Suprapubic skin (tissue), 4 donors: ENCODE results near the gene TRIM37. TPM values are rescaled to one million over a fixed set of nuclear protein-coding genes. Genes with fewer than 3 reads are reported as not detected.
"Not testable (repeated sequence)": the region's sequence is repeated elsewhere in the genome, so short reads cannot be mapped to it uniquely, and the experiment has no call there.

Source experiments
- DNase-seq, 2 donors: peaks; one replicate each; pipeline ENCODE4 v3.0.0-alpha.2; 2019; ENCODE audit warnings: low spot score in 2 of 2
- H3K27ac ChIP-seq: fragments of 200-600 bp; sonication (generic); one replicate; pipeline ENCODE4 v1.5.1; 2019
- H3K27me3 ChIP-seq: fragments of 200-600 bp; sonication (generic); one replicate; pipeline ENCODE4 v1.5.1; 2019
- H3K36me3 ChIP-seq: fragments of 200-600 bp; sonication (generic); one replicate; pipeline ENCODE4 v1.5.1; 2019
- H3K4me1 ChIP-seq: fragments of 200-600 bp; sonication (generic); one replicate; pipeline ENCODE4 v1.5.1; 2019
- H3K4me3 ChIP-seq: fragments of 200-600 bp; sonication (generic); one replicate; pipeline ENCODE4 v1.5.1; 2019; ENCODE audit warnings: mild to moderate bottlenecking
- H3K9me3 ChIP-seq: fragments of 200-600 bp; sonication (generic); one replicate; pipeline ENCODE4 v1.5.1; 2019
- EP300 ChIP-seq: sonication (generic); formaldehyde crosslinking; IDR thresholded peaks from one replicate; pipeline ENCODE4 v1.6.1; 2017; ENCODE audit warnings: antibody characterized with exemption
- POLR2A ChIP-seq, 2 donors: fragments of 450-650 bp; IDR thresholded peaks; one replicate each; pipeline ENCODE4 v1.6.1; 2017; ENCODE audit warnings: antibody characterized with exemption in 2 of 2, mild to moderate bottlenecking in 2 of 2, moderate library complexity in 2 of 2
- POLR2AphosphoS5 ChIP-seq, 3 donors: sonication (generic); formaldehyde crosslinking; IDR thresholded peaks; one replicate each; pipeline ENCODE4 v1.6.1; 2017; ENCODE audit warnings: antibody characterized with exemption in 3 of 3
- WGBS: methylation state at CpG from one replicate; pipeline ENCODE4 v1.1.5; 2018; 5-methylcytosine and 5-hydroxymethylcytosine counted together
- total RNA-seq, 4 donors: library from RNA; depleted of rRNA; stranded (reverse); fragments of >200 nt; gene quantifications; one replicate each; pipeline ENCODE4 v1.1.0, GENCODE V29; 2016
- TF ChIP-seq, protein P1 (sequence below), 2 donors: fragments of 200-600 bp in 1 of 2; fragments of 450-650 bp in 1 of 2; sonication (generic) in 1 of 2; IDR thresholded peaks; one replicate each; pipeline ENCODE4 v1.5.1; 2016 to 2019; ENCODE audit warnings: antibody characterized with exemption in 2 of 2, mild to moderate bottlenecking in 1 of 2, moderate library complexity in 1 of 2

The TRIM37 gene
- total RNA-seq, 4 donors from 2014 or later = 11.1 to 18.3 (median 14.6) TPM

DNA sequence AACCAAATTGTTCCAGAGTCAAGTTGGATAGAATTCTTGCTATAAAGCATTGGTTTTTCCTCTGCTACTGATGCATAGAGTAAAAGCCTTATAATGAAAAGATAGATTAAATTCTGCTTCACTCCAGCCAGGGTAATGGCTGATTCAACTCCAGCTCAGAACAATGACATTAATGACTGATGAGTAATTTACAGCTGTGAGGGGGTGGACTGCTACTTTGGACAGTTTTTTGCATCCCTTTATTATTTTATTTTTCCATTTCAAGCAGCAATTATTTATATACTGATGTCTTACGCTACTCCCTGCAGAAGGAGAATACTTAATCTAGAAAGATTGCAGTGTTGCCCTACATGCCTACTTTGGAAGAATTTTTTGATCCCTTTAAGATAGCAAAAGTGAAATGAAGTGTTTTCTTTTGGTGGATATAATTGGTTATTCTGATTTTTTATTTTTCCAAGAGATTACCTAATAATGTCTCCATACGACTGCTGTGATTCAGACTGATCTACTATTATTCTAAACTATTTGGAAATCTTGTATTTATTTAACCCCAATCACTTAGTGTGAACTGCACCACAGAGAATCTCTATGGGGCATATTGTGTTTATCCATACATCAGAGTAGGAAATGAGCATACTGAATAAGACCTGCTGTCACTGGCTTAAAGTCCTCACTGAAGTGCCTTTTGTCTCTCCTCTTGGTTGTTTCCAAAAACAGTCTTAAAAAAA lies 149.5 kb downstream of the TRIM37 start:
- no peak for DNase-seq
- Histone ChIP-seq H3K36me3 (no peaks in the 10 kb centered on the region), H3K4me1 (no peaks in the 10 kb centered on the region), H3K4me3 (no peak overlapping the region), H3K9me3 (no peaks in the 10 kb centered on the region), H3K27ac (no peak overlapping the region), H3K27me3 (no peaks in the 10 kb centered on the region)
- no peak for TF ChIP-seq POLR2AphosphoS5 (IDR thresholded peaks at IDR 0.05)
- TF ChIP-seq, protein P1, sequence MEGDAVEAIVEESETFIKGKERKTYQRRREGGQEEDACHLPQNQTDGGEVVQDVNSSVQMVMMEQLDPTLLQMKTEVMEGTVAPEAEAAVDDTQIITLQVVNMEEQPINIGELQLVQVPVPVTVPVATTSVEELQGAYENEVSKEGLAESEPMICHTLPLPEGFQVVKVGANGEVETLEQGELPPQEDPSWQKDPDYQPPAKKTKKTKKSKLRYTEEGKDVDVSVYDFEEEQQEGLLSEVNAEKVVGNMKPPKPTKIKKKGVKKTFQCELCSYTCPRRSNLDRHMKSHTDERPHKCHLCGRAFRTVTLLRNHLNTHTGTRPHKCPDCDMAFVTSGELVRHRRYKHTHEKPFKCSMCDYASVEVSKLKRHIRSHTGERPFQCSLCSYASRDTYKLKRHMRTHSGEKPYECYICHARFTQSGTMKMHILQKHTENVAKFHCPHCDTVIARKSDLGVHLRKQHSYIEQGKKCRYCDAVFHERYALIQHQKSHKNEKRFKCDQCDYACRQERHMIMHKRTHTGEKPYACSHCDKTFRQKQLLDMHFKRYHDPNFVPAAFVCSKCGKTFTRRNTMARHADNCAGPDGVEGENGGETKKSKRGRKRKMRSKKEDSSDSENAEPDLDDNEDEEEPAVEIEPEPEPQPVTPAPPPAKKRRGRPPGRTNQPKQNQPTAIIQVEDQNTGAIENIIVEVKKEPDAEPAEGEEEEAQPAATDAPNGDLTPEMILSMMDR (IDR thresholded peaks at IDR 0.05) = no peak
- no peak for TF ChIP-seq POLR2A (IDR thresholded peaks at IDR 0.05)
- TF ChIP-seq EP300 = no peak
- WGBS = 69% methylated on average over 2 of the region's 2 CpGs

DNA sequence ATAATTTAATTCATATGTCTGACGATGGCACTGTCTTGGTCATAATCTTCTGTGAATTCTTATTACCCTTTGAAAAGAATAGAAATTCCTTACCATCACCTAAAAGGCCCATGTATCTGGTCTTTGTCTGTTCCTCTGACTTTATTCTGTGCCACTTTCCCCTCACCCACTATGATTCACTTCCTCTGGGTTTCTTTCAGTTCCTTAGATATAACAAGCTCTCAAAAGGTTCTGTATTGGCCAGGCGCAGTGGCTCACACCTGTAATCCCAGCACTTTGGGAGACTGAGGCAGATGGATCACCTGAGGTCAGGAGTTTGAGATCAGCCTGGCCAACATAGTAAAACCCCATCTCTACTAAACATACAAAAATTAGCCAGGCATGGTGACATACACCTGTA lies 152.3 kb downstream of the TRIM37 start:
- 67% methylated on average over 2 of the region's 2 CpGs for WGBS
- not testable (repeated sequence) for DNase-seq, H3K9me3 ChIP-seq, H3K36me3 ChIP-seq, H3K4me1 ChIP-seq, H3K27ac ChIP-seq, H3K27me3 ChIP-seq, H3K4me3 ChIP-seq

DNA sequence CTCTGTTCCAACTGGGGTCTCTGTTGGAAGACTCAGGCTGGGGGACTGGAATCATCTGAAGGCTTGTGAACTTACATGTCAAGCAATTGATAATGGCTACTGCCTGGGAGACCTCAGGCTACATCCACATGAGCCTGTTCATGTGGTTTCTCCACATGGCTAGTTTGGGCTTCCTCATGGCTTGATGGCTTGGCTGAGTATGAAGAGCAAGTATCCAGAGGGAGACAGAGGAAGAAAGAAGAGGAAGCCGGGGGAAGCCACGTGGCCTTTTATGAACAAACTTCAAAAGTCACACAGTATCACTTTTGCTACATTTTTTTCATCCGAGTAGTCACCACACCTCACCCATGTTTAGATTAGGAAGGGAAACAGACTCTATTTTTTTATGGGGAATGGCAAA lies 158.9 kb downstream of the TRIM37 start:
- H3K4me1 ChIP-seq = no peaks in the 10 kb centered on the region
- 93% methylated on average over 3 of the region's 3 CpGs for WGBS
- H3K27ac ChIP-seq = no peak overlapping the region

DNA sequence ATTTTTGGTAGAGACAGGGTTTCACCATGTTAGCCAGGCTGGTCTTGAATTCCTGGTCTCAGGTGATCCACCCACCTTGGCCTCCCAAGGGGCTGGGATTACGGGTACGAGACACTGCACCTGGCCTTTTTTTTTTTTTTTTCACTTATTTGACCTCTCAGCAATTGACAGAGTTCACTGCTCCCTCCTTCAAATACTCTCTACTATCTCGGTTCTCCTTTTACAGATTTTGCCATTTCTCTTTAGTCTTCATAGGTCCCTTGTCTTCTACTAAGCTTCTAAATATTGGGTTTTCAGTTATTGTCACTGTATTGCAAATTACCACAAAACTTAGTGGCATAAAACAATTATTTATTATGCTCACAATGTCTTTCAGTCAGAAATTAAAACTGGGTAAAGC lies 159.3 kb downstream of the TRIM37 start:
- Histone ChIP-seq H3K4me1 (no peaks in the 10 kb centered on the region), H3K36me3 (no peaks in the 10 kb centered on the region), H3K4me3 (no peak overlapping the region), H3K9me3 (peaks cover 15% of the 10 kb centered on the region), H3K27ac (no peak overlapping the region), H3K27me3 (no peaks in the 10 kb centered on the region)
- TF ChIP-seq POLR2A (IDR thresholded peaks at IDR 0.05) (no peak), POLR2AphosphoS5 (IDR thresholded peaks at IDR 0.05) (no peak), EP300 (no peak)
- TF ChIP-seq, protein P1 (IDR thresholded peaks at IDR 0.05) = no peak
- WGBS = 92% methylated on average over 3 of the region's 3 CpGs
- no peak for DNase-seq

More for the DNA sequence above, 158.9 kb downstream of the TRIM37 start:
- no peak for TF ChIP-seq EP300
- TF ChIP-seq POLR2AphosphoS5 (IDR thresholded peaks at IDR 0.05) = no peak
- TF ChIP-seq, protein P1 (IDR thresholded peaks at IDR 0.05) = no peak
- TF ChIP-seq POLR2A (IDR thresholded peaks at IDR 0.05) = no peak
- DNase-seq = no peak
- Histone ChIP-seq H3K27me3 (no peaks in the 10 kb centered on the region), H3K9me3 (peaks cover 15% of the 10 kb centered on the region), H3K4me3 (no peak overlapping the region), H3K36me3 (no peaks in the 10 kb centered on the region)

DNA sequence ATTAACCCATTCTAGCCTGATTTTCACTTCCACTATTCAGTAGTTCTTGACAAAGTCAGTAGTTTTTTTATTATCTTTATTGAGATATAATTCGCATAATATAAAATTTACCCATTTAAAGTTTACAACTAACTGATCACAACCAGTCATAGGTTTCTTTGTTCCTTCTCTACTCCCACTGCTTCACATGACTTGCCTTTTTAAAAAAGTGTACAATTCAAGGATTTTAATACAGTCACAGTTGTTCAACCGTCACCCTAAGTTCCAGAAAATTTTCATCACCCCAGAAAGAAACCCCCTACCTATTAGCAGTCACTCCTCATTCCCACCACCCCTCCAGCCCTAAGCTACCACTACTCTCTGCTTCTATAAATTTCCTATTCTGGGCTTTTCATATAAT lies 162.5 kb downstream of the TRIM37 start:
- no peak for DNase-seq
- Histone ChIP-seq H3K4me1 (no peaks in the 10 kb centered on the region), H3K36me3 (no peaks in the 10 kb centered on the region), H3K27me3 (no peaks in the 10 kb centered on the region), H3K27ac (no peak overlapping the region), H3K4me3 (no peak overlapping the region), H3K9me3 (peaks cover 4% of the 10 kb centered on the region)
- TF ChIP-seq, protein P1 (IDR thresholded peaks at IDR 0.05) = no peak
- TF ChIP-seq POLR2A (IDR thresholded peaks at IDR 0.05) = no peak
- no peak for TF ChIP-seq EP300
- no peak for TF ChIP-seq POLR2AphosphoS5 (IDR thresholded peaks at IDR 0.05)
- WGBS = 92% methylated on average over 2 of the region's 2 CpGs

DNA sequence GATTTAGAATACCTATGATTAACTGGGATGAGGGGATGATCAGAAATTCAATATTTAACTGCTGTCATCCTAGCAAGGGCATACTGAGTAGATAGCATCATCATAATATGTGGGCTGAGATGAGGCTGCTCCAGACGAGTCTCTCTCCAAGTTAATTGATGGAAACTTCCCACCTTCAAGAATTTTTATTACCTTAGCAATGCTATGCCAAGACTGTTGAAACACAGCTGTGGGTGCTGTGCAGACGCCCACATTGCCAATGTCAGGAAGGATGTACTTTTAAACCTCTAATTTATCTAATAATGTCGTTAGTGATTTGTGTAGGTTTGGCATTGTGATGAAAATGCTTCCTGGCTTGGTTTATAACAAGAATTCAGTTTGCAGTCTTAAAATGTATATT lies 170.4 kb downstream of the TRIM37 start:
- no peak overlapping the region for H3K27ac ChIP-seq
- 17% methylated on average over 3 of the region's 3 CpGs for WGBS
- TF ChIP-seq, protein P1 (IDR thresholded peaks at IDR 0.05) = no peak
- TF ChIP-seq POLR2AphosphoS5 (IDR thresholded peaks at IDR 0.05) (no peak), EP300 (no peak), POLR2A (IDR thresholded peaks at IDR 0.05) (no peak)
- H3K27me3 ChIP-seq = no peaks in the 10 kb centered on the region
- H3K4me1 ChIP-seq = no peaks in the 10 kb centered on the region
- no peaks in the 10 kb centered on the region for H3K9me3 ChIP-seq
- H3K36me3 ChIP-seq = no peaks in the 10 kb centered on the region
- H3K4me3 ChIP-seq = no peak overlapping the region
- DNase-seq = no peak
